HG03521 (cell line): ENCODE results near the gene EMC10.
"Not testable (repeated sequence)": the region's sequence is repeated elsewhere in the genome, so short reads cannot be mapped to it uniquely, and the experiment has no call there.

Source experiments
- ATAC-seq: cut with Tn5 transposase; IDR thresholded peaks from one replicate; pipeline ENCODE4 v1.9.1; 2021; ENCODE audit warnings: mild to moderate bottlenecking, moderate library complexity; ENCODE audit not compliant: unreplicated experiment

Gene EMC10

GRCh38 chr19:50476224-50476906 is at the start of gene EMC10, which contains the start of gene GARIN5A:
TSS of gene EMC10 (plus strand) at chr19:50476507. CDS start at chr19:50476545, 38 bp downstream.
TSS of gene GARIN5A (minus strand) at chr19:50476848. CDS start at chr19:50476388, 460 bp downstream.
- ATAC-seq = peak; percentile 81

DNA sequence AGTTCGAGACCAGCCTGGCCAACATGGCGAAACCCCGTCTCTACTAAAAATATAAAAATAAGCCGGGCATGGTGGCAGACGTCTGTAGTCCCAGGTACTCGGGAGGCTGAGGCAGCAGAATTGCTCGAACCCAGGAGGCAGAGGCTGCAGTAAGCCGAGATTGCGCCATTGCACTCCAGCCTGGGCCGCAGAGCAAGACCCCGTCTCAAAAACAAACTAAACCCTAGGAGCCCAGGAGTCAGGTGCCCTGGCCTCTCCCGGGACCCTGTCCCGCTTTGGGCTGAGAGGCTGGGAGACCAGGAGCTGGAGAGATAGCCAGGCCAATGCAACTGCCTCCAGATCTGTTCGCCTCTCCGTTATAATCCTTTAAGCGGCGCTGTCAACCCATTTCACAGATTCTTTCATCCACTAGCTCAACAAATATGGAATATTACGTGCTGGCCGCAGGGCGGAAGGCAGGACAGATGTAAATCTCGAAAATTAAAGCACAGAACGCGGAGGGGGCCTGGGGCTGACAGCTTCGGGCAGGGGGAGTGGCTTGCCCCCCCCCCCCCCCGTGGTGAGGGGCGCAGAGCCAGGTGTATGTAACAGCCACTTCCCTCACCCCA is 48.9 kb upstream of the EMC10 start:
- ATAC-seq = no peak

DNA sequence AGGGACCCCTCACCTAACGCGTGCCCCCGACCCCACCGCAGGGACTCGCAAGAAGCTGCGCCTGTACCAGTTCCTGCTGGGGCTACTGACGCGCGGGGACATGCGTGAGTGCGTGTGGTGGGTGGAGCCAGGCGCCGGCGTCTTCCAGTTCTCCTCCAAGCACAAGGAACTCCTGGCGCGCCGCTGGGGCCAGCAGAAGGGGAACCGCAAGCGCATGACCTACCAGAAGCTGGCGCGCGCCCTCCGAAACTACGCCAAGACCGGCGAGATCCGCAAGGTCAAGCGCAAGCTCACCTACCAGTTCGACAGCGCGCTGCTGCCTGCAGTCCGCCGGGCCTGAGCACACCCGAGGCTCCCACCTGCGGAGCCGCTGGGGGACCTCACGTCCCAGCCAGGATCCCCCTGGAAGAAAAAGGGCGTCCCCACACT is 48.3 kb upstream of the EMC10 start:
- ATAC-seq = no peak

GRCh38 chr19:50428772-50429463 is 47.4 kb upstream of the EMC10 start:
- ATAC-seq = no peak

- ATAC-seq = no peak
Observed at GRCh38 chr19:50430888-50431342, 45.4 kb upstream of the EMC10 start.

GRCh38 chr19:50431343-50432220 is 44.7 kb upstream of the EMC10 start:
- peak; percentile 73 for ATAC-seq

- no peak for ATAC-seq
Observed at GRCh38 chr19:50432221-50433028, 43.9 kb upstream of the EMC10 start, which contains the start of gene MYBPC2. TSS of gene MYBPC2 (plus strand) at chr19:50432892. CDS start at chr19:50432954, 62 bp downstream.

DNA sequence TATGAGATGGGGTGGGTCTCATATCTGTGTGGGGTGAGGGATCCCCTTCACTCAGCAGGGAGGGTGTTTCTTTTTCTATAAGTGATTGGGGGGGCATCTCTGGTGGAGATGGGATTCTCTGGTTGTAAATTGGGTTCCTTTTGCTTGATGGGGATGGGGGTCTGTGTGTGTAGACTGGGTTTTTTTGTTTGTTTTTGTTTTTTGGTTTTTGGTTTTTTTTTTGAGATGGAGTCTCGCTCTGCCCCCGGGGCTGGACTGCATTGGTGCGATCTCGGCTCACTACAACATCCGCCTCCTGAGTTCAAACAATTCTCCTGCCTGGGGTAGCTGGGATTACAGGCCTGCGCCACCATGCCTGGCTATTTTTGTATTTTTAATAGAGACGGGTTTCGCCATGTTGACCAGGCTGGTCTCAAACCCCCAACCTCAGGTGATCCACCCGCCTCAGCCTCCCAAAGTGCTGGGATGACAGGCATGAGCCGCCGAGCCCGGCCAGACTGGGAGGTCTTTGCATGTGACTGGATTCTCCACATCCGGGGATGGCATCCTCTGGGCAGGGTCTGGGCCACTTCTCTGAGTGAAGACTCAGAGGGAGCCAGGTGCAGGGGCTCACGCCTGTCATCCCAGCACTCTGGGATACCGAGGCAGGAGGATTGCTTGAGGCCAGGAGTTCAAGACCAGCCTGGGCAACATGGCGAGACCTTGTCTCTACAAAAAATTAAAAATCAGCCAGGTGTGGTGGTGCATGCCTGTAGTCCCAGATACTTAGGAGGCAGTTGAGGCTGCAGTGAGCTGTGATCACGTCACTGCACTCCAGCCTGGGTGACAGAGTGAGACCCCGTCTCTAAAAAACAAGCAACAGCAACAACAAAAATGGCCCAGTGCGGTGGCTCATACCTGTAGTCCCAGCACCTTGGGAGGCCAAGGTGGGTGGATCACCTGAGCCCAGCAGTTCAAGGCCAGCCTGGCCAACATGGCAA is 42.8 kb upstream of the EMC10 start:
- no peak for ATAC-seq

DNA sequence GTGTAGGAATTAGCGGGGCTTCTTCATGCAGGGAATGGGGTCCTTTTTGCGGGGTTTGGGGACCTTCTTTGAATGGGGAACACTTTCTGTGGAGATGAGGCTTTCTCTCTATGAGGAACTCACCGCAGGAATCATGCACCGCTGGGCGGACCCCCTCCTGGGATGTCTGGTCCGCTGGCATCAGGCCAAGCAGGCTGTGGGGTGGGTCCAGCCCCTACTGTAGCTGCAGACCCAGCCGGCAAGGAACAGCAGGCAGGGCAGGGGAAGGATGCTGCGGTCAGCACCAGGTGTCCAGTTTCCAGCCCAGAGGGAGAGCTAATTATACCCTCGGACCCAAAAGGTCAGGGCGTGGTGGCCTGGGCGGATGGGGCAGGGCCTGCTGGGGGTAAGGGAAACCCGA is 41.8 kb upstream of the EMC10 start:
- ATAC-seq = no peak

- no peak for ATAC-seq
Observed at GRCh38 chr19:50435221-50435620, 41.1 kb upstream of the EMC10 start.

- ATAC-seq = no peak
Observed at GRCh38 chr19:50435627-50436026, 40.7 kb upstream of the EMC10 start.

GRCh38 chr19:50437862-50438449 is 38.4 kb upstream of the EMC10 start:
- no peak for ATAC-seq

DNA sequence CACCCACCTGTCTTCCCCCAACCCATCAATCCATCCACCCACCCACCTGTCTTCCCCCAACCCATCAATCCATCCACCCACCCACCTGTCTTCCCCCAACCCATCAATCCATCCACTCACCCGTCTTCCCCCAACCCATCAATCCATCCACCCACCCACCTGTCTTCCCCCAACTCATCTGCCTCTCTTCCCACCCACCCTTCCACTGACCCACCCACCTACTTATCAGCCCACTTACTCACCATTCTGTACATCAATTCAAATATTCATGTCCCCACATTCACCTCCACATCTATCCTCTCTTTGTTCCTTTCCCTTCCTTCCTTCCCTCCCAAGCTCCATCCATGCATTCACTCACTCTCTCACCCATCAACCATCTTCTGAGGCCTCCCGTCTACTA is 37.2 kb upstream of the EMC10 start:
- ATAC-seq = not testable (repeated sequence)

DNA sequence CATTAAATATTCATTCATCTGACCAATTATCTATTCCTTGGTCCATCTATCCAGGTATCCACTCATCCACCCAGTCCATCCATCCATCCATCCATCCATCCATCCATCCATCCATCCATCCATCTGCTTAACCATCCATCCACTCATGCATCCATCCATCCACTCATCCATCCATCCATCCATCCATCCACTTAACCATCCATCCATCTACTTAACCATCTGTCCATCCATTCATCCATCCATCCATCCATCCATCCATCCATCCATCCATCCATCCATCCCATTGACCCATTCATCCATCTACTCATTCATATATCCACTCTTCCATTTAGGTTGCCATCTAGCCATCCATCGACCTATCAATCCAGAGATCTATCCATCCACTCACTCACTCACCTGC is 32.2 kb upstream of the EMC10 start:
- no peak for ATAC-seq

GRCh38 chr19:50447053-50447452 is 29.3 kb upstream of the EMC10 start:
- ATAC-seq = no peak

- no peak for ATAC-seq
Observed at GRCh38 chr19:50447750-50448149, 28.6 kb upstream of the EMC10 start.

- ATAC-seq = no peak
Observed at GRCh38 chr19:50449236-50449899, 26.9 kb upstream of the EMC10 start.
